Measurements from ENCODE around the gene NEMP2. TPM values are rescaled to one million over a fixed set of nuclear protein-coding genes. Genes with fewer than 3 reads are reported as not detected.

The NEMP2 gene, protein sequence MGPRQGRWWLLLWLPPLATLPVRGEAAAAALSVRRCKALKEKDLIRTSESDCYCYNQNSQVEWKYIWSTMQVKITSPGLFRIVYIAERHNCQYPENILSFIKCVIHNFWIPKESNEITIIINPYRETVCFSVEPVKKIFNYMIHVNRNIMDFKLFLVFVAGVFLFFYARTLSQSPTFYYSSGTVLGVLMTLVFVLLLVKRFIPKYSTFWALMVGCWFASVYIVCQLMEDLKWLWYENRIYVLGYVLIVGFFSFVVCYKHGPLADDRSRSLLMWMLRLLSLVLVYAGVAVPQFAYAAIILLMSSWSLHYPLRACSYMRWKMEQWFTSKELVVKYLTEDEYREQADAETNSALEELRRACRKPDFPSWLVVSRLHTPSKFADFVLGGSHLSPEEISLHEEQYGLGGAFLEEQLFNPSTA
- polyA plus RNA-seq (2013, experiment 1 of 2; ENCODE audit: insufficient read length) = 5.6 TPM
- polyA plus RNA-seq (2013, experiment 2 of 2; ENCODE audit: insufficient read length) = 5.4 TPM

DNA sequence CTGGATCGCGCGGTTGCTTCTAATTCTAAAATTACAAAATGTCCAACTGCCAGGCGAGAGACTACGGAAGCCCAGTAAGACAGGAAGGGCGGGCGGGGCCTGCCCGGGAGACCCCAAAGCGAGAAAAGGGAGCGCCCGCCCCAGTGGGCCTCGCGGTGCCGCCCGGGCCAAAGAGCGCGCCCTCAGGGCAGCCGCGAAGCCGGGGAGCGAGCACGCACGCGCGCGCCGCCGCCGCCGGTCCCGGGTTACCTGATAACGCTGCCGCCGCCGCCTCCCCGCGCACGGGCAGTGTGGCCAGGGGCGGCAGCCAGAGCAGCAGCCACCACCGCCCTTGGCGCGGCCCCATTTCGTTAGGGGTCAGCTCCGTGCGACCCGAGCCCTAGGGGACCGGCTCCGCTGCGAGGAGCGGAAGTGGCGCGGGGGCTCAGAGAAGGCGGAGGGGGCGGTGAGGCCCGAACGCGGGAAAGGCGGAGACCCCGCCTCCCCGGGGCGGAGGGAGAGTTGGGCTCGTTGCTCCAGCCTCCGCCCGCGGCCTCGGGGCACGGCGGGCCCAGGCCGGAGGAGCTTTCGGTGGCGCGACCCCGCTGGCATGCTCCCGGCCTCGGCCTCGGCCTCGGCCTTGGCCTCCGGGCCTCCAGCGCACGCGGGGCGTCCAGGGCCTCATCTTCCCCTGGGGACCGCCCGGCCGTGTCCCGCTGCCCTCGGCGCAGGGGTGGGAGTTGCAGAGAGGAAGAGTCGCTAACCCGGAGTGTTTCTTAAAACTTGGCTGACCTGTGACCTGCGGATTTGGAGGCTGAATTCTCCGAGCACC is at the start of gene NEMP2:
NEMP2 (minus strand) TSS at position 413 of the 811 bp plus-strand sequence; CDS start at position 346, 67 bp downstream.
- peak; percentile 81 for DNase-seq

DNA sequence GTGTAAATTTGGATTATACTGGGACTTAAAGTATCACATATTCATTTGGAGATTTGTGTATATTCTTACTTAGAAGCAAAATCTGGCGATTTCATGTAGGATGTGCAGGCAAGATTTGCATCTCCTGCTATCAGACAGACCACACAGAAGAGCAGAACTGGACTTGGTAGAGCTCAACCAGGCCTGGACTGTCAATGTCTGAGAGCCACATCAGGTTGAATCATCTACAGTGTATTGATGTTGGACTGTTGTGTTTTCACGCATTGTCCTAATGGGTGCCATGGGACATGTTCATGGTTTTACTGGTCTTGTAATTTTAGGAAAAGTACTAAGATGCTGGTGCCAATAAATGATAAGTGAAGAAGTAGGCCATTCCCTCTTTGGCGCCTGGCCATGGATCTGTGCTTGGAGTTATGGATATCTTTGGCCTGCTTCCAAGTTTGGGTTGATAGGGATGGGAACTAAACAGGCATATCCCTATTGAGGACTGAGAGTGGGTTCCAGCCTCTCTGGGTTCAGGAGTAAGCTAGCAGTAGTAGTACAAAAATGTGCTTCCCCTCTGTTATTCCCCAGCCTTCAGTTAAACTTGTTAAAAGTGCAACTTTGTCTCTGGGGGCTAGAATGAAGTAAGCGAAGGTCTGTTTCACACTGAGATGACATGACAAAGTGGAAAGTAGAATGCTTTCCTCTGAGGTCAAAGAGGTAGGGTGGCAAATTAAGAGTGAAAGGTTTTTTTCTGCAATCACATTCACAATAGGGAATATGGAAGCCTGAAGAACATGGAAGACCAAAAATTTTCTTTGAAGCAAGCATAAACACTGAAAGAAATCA is 49.2 kb upstream of the NEMP2 start:
- no peak for DNase-seq

DNA sequence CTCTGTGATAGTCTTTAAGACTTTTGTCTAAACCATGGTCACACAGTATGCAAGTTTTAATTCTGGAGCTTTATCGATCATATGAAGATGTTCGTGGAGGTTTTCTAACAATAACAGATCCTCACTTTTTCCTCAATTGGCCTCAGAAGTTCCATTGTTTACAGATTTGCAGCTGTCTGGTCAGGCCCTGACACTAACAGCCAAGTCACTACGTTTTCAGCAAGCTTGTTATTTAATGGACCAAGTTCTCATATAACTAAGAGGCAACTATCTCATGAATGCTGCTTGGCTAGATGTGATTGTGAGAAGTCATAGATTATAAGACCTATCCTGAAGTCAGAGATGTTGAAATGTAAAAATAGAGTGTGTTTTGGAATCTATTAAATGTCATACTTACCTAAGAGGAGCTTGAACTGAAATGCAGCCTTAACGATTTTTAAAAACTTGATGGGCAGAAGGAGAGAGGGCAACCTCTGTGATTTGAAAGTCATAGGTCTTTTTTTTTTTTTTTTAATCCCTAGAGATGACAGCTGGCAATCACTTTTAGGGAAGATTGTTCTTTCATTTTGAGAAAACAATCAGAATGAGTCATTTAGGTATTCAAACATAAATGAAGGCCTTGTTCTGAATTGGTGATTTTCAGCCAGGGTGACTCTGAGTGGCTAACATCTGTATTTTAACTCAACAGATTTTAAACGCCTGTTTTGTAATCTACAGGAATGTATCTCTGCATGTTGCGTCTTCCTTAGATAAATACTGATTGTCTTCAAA is 48.4 kb upstream of the NEMP2 start:
- DNase-seq = no peak

DNA sequence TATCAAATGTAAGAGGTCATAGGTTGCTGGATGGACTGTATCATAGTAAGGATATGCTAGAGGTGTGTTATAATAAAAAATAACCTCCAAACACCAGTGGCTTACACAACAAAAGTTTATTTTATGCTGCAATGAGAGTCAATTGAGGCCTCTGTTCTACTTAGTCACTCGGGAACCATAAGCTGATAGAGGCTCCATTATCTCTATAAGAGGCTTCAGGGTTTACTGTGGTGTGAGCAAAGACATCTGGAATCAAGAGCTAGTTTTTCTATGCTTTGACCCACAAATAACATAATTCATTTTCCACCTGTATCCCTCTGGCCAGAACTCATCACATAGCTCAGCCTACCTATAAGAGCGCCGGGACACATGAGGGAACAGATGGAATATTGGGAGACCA is 47.5 kb upstream of the NEMP2 start:
- no peak for DNase-seq

DNA sequence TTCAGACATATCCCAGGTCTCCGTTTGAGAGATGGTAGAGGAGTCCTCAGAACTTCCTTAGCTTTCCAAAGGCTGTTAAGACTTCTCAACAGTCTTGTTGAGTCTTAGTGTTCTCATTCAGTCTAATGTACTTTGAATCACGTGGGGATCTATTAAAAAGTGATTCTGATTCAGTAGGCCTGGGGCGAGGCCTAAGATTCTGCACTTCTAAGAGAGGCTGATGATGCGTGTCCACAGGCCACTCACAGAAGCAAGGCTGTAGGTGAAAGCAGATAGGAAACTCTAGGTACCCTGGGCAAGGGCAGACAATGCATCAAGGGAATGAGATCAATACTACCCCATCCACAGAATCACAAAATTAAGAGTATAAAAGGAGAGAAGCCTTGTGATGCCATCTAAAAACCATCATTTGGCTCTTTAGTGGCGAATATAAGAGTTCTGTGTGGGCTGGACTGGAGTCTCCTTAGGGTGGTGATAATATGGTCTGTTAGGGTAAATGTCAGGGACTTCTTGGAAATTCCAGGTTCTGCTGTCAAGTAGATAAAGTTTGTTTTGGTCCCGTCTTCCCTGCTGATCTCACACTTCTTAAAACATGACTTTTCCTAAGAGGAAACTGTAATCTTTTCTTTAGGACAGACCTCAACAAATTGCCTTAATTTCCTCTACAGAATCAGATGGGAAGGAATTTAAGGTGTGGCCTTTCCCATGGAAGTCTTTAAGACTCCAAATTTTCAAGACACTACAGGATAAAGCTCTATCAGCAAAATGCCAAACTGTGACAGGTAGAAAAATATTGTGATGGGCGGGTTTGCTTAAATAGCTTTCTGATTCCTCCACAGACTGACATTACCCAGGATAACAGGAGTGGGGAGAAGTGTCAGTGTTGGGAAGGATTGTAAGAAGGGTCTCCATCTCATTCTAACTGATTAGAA is 45.7 kb upstream of the NEMP2 start:
- no peak for DNase-seq

DNA sequence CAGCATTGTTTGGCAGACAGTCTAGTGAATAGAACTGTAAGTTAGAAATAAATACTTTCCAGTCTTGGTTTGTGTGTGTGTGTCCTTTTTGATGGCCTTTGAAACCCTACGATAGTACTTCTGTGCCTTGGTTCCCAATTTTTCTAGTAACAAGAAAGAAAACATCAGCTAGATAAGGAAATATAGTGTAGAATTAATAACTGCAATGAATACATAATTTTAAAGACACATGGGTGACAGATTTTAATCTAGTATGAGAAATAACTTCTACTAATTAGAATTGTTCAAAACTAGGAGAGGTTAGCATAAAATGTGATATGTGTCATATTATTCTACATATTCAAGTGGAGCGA is 44.5 kb upstream of the NEMP2 start:
- DNase-seq = no peak

DNA sequence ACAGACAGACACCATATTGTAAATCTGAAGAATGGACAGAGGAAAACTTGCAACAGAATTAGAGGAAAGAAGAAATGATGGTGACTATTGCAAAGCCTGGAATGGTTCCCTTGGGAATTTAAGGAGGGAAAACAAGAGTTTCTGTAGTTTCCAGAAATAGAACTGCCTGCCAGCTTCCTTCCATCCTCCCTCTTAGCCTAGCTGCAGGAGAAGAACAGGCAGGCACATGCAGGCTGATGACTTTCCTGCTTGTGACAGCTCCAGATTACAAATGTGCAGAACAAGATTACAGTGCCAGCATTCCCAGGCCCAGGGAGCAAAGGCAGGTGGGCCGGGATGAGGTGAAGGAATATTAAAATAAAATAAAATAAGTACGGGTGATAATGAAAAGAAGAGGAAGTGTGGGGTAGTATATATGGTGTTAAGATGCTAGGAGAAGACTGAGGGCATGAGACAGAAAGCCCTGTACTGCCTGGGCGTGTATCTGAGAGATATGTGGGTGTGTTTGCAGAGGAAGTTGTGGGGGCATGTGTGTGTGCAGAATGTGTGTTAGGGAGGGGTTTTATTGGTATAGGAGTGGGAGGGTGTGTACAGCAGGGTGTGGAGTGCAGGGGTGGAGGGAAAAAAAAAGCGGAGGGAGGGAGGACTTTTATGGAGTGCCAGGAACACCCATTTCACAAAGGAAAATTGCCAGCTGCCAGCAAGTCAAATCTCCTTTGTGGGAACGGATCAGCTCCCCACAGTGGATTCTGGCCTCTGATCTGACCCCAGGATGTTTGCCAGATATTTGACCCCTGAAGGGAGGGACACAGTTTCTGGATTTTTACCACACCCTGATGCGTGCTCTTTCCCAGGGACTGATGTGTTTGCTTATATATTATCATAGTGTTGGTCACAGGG is 43.9 kb upstream of the NEMP2 start:
- peak; percentile 63 for DNase-seq

DNA sequence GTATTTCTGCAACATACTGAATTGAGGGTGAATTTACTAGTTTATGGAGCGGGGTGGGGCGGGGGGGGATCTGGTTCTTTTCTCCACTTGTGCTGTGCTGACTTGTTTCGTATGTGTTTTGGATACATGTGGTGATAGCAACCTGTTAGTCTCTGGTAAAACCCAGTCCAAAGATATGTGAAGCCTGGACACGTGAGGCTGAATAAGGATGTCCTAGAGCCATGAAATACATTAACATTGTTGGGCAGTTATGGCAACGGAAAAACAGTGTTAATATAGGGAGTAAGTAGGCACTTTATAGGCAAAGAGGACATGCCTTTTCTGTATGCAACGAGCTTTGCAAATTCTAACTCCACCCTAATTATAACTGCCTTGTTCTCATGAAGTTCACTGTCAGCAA is 42.1 kb upstream of the NEMP2 start:
- DNase-seq = no peak

DNA sequence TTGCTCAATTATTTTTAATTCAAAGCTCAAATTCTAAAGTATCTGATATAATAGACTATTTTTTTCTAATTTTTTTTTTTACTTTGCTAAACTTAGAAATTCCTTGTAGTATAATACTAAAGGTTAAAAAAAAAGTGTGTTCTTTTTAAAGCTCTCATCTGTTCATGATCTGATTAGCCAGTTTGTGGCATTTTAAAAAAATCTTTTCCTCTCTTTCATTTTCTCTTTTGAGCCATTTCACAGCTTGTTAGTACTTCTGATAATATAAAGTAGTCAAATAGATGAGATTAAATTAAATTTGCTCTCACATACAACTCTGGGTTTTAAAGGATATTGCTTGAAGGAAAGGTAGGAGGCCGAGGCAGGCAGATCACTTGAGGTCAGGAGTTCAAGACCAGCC is 40.7 kb upstream of the NEMP2 start:
- no peak for DNase-seq

DNA sequence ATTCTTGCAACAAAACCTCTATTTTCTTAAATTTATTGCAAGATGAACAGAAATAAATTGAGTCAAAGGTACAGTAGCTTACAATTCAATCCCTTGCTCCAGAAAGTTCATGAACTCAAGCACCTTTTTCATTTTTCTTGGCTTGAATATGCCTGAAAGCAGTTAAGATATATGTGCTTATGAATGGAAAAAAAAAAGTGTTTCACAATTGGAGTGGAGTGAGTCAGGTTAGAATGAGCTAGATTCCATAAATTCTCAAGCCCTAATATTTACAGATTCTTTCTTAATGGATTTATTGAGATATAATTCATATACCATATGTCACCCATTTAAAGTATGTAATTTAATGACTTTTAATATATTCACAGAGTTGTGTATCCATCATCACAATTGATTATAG is 39.6 kb upstream of the NEMP2 start:
- DNase-seq = no peak

DNA sequence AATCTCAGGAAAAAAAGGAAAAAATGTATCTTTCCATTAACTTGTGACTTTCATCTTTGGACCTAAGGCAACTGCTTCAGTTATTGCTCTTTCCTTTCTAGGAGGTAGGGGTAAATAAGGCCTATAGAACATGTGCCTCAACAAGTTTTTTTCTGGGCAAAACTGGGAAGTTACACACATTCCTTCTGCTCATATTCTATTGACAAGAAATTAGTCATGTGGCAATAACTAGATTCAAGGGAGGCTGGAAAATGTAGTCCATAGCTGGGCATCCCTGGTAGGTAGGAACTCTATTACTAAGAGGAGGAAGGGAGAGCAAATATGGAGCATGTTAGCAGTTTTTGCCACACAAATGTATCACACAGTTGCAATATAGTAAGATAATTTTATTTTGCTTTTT is 37.7 kb upstream of the NEMP2 start:
- no peak for DNase-seq

DNA sequence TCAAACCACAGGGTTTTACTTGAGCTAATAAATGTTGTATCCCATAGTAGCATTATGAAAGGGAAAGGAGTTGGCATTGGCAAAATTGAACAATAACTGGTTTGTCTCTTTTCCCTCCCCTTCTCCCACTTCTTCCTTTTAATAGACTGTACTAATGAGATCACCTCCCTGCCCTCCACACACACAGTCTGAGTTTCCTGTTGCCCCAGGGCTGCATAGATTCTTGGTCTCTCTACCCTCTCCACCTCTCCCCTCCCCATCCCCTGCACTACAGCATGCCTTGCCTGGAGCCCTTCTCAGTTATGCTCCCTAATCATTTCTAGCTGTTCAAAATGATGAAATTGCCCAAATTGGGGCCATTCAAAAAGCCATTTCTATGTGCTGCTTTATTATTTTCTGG is 37.2 kb upstream of the NEMP2 start:
- DNase-seq = no peak

DNA sequence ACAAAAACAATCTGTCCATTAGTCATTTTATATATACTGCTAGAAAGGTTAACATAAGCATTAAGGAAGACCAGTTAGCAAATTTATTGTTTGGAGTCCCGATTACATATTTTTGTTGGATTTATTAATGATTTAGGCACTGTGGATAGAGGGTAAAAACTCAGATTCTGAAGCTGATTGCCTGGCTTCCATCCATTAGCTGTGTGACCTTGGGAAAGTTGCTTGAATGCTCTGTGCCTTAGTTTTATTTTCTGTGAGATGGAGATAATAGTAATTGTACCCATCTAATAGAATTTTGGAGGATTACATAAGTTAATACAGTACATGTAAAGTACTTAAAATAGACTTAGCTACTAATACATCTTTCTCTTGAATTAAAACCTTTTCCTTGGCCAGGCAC is 36.3 kb upstream of the NEMP2 start:
- DNase-seq = no peak

DNA sequence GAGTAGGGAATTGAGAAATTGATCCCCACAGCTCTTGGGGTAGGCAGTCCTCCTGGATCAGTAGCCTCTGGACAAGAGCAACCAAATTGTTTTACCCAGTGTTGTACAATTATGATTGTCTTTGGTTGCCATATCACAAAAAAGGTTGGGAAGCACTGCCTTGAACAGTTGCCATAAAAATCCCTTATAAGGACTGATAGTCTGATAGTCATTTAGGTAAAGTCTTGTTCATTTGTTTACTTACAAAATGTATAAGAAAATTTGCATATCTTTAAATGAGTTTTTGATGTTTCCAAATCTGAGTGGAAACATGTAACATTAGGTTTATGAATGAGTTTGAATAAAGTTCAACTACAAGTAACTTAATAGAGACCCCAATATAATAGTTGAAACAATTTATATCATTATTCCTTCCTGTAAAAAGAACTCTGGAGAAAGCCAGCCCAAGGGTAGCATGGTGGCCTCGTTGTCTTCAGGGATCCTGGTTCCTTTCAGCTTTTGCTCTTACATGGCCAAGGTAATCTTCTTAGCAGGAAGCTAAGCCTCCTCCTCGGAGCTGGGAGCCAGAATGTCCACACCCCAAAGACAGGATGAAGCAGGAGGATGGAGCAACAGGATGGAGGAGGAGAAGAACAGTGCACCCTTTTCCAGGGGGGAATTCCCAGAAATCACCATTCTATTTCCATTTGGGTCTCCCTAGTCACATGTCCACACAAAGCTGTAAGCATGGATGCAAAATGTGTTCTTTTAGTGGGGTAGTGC is 35.7 kb upstream of the NEMP2 start:
- DNase-seq = no peak

DNA sequence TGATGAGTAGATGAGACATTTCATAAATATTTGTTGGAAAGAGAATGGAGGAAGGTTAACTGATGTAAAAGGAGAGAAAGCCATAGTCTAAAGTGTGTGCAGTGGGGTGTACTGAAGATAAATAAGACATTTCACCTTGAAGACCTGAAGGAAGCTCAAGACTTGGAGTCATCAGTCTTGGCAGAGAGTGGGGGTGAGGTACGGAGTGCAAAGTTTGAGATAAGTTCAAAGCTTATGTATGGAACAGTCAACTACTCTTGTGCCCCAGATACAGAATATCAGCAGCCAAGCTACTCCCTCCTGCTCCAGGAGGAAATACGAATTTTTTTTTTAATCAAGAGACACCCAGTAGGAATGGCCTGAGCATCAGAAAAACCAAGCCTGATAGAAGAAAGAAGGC is 30.3 kb upstream of the NEMP2 start:
- no peak for DNase-seq

DNA sequence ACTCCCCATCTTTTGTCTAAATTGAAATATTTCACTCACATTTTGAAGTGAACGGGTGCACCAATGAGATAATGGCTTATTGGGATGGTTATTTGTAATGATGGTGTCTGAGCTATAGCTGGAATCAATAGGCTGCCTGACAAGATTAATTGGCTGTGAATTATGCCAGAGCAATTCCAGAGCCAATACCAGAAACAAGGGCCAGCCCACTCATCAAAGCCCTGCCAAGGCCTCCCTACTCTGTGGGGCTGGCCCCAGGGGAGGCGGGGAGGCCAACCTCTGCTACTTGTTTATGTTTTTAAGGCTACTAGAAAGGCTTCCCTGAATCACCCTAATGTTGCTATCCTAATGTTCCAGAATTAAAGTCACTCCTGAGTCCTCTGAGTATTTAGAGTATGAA is 29.1 kb upstream of the NEMP2 start:
- no peak for DNase-seq

DNA sequence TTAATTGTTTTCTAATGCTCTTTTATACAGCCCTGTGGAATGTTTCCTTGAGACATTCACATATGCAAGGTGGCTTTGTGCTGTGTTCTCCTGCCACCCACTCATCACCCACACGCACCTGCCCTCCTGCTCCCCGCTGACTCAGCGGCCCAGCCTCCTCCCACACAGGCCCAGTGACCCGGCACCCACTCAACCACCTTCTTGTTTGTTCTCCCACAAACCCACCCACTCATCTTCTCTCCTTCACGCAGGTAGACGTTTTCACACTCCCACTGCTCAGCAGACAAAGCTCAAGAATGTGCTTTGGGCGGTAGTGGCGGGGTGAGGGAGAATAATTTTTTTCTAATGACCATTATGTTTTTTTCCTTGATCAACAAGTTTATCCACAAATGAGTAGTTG is 28.6 kb upstream of the NEMP2 start:
- no peak for DNase-seq

DNA sequence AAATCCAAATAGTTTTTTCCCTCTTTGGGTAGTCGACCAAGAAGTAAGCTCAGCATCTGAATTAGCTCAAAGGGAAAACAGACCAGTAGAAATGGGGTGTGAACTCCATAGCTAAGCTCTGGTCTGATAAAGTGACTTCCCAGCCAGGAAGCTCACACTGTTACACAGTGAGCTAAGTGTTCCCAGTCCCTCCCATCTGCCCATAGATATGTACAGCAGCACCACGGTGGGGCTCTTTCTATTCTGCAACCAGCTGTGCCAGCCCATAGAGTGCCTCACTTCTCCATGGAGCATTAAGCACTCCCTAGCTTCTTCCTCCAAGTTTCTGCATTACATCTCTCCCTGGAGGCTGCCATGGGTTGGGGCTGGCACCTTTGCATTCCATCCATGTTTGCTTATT is 27.6 kb upstream of the NEMP2 start:
- DNase-seq = no peak

DNA sequence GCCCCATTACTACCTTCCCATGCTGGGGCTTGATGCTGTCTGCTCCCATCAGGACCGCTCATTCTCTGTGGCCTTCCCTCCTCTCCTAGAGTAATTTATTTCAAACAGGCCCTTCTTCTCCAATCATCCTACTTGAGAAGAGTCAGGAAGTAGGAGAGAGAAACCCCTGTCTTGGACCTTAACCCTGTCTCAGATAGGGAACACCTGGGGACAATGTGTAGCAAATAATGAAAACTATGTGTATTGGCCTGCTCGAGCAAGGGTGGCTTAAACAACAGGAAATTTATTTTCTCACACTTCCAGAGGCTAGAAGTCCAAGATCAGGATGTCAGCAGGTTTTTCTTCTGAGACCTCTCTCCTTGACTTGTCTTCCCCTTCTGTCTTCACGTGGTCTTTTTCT is 26.6 kb upstream of the NEMP2 start:
- DNase-seq = no peak
